Measurements from ENCODE around the gene CD74. TPM values are rescaled to one million over a fixed set of nuclear protein-coding genes. Genes with fewer than 3 reads are reported as not detected.

Gene CD74
- total RNA-seq, 1 experiment from 2014 or later = 0.22 TPM

DNA sequence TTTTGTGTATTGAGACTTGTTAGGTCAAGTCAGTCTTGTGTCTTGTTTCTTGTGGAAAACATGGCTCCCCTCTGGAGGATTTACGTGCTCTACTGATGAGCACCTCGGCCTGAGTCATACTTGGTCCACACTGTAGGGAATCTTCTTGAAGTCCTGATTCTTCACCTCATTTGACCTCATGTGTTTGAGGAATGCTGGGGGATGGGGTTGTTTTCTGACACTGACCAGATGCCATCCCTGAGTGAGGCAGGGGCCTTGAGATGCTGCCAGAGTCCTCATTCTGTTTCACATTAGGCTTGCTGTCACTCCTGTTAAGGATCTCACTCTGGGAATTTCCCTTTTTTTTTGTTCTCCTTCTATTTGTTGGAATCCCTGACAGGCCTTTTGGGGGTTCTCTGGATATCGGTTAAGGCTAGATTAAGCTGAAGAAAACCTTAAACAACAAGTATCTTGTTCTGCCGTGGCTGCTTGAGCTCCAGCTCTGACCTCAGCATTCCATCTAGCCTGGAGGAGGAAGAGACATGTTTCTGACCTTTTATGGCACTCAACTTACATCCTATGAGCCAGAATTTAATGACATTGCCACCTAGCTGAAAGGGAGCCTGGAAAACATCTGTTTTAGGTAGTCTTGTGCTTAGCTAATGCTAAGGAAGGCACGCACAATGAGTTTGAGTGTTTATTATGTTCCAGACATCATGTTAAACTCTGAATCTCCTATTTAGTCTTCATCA, 34.6 kb downstream of the CD74 start:
- ATAC-seq (no peak), DNase-seq (no peak)
- H3K9ac ChIP-seq (ENCODE audit: low read length) = no peak overlapping the region
- no peaks in the 10 kb centered on the region for H3K9me3 ChIP-seq (ENCODE audit: low read length)
- H3K27me3 ChIP-seq (ENCODE audit: low read length) = no peaks in the 10 kb centered on the region
- H3K27ac ChIP-seq (ENCODE audit: low read length) = no peak overlapping the region
- no peaks in the 10 kb centered on the region for H3K9me2 ChIP-seq (replicated peaks; ENCODE audit: low read length)
- H3F3A ChIP-seq (ENCODE audit: low read length, unreplicated experiment) = no peaks in the 10 kb centered on the region
- H3K4me2 ChIP-seq (ENCODE audit: low read length) = no peak overlapping the region
- no peaks in the 10 kb centered on the region for H4K20me1 ChIP-seq (ENCODE audit: low read length)
- TF ChIP-seq, protein P1, sequence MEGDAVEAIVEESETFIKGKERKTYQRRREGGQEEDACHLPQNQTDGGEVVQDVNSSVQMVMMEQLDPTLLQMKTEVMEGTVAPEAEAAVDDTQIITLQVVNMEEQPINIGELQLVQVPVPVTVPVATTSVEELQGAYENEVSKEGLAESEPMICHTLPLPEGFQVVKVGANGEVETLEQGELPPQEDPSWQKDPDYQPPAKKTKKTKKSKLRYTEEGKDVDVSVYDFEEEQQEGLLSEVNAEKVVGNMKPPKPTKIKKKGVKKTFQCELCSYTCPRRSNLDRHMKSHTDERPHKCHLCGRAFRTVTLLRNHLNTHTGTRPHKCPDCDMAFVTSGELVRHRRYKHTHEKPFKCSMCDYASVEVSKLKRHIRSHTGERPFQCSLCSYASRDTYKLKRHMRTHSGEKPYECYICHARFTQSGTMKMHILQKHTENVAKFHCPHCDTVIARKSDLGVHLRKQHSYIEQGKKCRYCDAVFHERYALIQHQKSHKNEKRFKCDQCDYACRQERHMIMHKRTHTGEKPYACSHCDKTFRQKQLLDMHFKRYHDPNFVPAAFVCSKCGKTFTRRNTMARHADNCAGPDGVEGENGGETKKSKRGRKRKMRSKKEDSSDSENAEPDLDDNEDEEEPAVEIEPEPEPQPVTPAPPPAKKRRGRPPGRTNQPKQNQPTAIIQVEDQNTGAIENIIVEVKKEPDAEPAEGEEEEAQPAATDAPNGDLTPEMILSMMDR (conservative IDR thresholded peaks at IDR 0.05; ENCODE audit: low read depth, low read length) = no peak
- no peak for TF ChIP-seq EZH2phosphoT487 (IDR thresholded peaks at IDR 0.05; ENCODE audit: borderline replicate concordance, low read length)
- TF ChIP-seq EZH2 (IDR thresholded peaks at IDR 0.05; ENCODE audit: low read length, unreplicated experiment) = no peak
- POLR2A ChIA-PET (ENCODE audit: unreplicated experiment) = interaction anchor here (0.7 kb wide), 1 partner anchor 922 kb away, joined by 4 read pairs; no protein-coding TSS in a partner anchor
- no peaks in the 10 kb centered on the region for H3K79me2 ChIP-seq (ENCODE audit: low read length)
- CTCF ChIA-PET = no interaction called here
- peaks cover 90% of the 10 kb centered on the region for H3K36me3 ChIP-seq (ENCODE audit: low read depth, low read length)
- no TSS peak for BruUV-seq (replicated peaks)
- H3K4me3 ChIP-seq (ENCODE audit: low read length) = no peak overlapping the region
- no peak overlapping the region for H2AFZ ChIP-seq (ENCODE audit: low read length)
- no peaks in the 10 kb centered on the region for H3K4me1 ChIP-seq (ENCODE audit: insufficient read depth, low read length)
- intact Hi-C loops (cut with micrococcal nuclease) = no loop called here

DNA sequence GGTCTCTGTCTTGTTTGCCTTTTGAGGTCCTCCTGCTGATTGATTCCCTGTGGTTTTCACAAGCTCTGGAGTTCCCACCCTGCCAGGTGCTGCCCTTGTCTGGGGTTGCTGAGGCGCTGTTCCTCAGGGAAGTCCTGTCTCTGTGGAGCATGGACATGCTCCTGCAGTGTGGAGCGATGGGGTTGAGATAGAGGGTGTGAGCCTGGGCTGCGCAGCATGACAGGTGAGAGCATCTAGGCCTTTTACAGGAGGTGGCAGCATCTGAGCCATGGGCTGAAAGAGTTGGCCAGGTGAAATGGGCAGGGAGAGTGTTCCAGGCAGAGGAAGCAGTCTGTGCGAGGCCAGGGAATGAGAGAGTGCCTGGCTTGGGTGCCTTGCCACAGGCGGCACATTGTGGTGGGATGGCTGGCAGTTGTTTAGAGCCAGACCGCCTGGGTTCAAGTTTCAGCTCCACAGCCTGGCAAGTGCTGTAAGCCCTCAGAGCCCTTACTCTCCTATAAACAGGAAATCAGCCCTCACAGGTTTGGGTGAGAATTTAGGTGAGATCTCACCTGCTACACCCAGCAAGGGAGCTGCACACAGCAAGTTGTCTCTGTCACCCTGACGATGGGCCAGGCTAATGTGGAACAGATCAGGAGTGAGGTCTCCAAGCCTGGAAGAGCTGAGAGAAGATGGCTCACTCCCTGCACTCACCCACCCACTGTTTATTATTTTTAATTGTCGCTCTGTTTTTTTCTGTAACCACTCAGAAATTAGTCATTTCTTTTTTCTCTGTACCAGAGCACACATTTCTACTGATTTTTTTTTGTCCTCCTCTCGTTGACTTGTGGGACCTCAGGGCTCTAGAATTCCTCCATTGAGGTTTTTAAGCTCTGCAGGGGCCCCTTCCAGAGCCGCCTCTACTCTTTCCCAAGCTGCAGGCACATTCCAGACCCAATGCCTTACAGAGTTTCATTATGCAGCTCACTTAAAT, 35.6 kb downstream of the CD74 start:
- no peak overlapping the region for H3K27ac ChIP-seq (ENCODE audit: low read length)
- no peaks in the 10 kb centered on the region for H3K4me1 ChIP-seq (ENCODE audit: insufficient read depth, low read length)
- intact Hi-C loops (cut with micrococcal nuclease) = no loop called here
- no peaks in the 10 kb centered on the region for H4K20me1 ChIP-seq (ENCODE audit: low read length)
- BruUV-seq (replicated peaks) = no TSS peak
- no peak overlapping the region for H3K9ac ChIP-seq (ENCODE audit: low read length)
- peaks cover 93% of the 10 kb centered on the region for H3K36me3 ChIP-seq (ENCODE audit: low read depth, low read length)
- H2AFZ ChIP-seq (ENCODE audit: low read length) = no peak overlapping the region
- DNase-seq = no peak
- no peaks in the 10 kb centered on the region for H3K9me2 ChIP-seq (replicated peaks; ENCODE audit: low read length)
- H3K79me2 ChIP-seq (ENCODE audit: low read length) = no peaks in the 10 kb centered on the region
- TF ChIP-seq EZH2 (IDR thresholded peaks at IDR 0.05; ENCODE audit: low read length, unreplicated experiment) (no peak), EZH2phosphoT487 (IDR thresholded peaks at IDR 0.05; ENCODE audit: borderline replicate concordance, low read length) (no peak)
- TF ChIP-seq, protein P1 (conservative IDR thresholded peaks at IDR 0.05; ENCODE audit: low read depth, low read length) = no peak
- ATAC-seq = no peak
- no peaks in the 10 kb centered on the region for H3F3A ChIP-seq (ENCODE audit: low read length, unreplicated experiment)
- ChIA-PET CTCF (no interaction called here), POLR2A (ENCODE audit: unreplicated experiment) (interaction anchor here (0.6 kb wide), 1 partner anchor 91 kb away, joined by 16 read pairs; no protein-coding TSS in a partner anchor)
- H3K4me2 ChIP-seq (ENCODE audit: low read length) = no peak overlapping the region
- H3K4me3 ChIP-seq (ENCODE audit: low read length) = no peak overlapping the region
- H3K27me3 ChIP-seq (ENCODE audit: low read length) = no peaks in the 10 kb centered on the region
- no peaks in the 10 kb centered on the region for H3K9me3 ChIP-seq (ENCODE audit: low read length)

Measured in PC-3 (cell line).